Breast epithelium (tissue), 3 donors: ENCODE measurements around the gene SLC25A17.

ENCODE experiments used
- POLR2A ChIP-seq: fragments of 450-650 bp; IDR thresholded peaks from one replicate; pipeline ENCODE4 v1.6.1; 2016; ENCODE audit warnings: antibody characterized with exemption, mild to moderate bottlenecking, moderate library complexity
- POLR2AphosphoS5 ChIP-seq, 3 donors: sonication (generic); formaldehyde crosslinking; IDR thresholded peaks; one replicate each; pipeline ENCODE4 v1.6.1; 2017; ENCODE audit warnings: antibody characterized with exemption in 3 of 3
- TF ChIP-seq, protein P1 (sequence below), 3 donors: fragments of 450-650 bp; IDR thresholded peaks; one replicate each; pipeline ENCODE4 v1.5.1; 2016 to 2017; ENCODE audit warnings: antibody characterized with exemption in 3 of 3, mild to moderate bottlenecking in 3 of 3, moderate library complexity in 3 of 3

DNA sequence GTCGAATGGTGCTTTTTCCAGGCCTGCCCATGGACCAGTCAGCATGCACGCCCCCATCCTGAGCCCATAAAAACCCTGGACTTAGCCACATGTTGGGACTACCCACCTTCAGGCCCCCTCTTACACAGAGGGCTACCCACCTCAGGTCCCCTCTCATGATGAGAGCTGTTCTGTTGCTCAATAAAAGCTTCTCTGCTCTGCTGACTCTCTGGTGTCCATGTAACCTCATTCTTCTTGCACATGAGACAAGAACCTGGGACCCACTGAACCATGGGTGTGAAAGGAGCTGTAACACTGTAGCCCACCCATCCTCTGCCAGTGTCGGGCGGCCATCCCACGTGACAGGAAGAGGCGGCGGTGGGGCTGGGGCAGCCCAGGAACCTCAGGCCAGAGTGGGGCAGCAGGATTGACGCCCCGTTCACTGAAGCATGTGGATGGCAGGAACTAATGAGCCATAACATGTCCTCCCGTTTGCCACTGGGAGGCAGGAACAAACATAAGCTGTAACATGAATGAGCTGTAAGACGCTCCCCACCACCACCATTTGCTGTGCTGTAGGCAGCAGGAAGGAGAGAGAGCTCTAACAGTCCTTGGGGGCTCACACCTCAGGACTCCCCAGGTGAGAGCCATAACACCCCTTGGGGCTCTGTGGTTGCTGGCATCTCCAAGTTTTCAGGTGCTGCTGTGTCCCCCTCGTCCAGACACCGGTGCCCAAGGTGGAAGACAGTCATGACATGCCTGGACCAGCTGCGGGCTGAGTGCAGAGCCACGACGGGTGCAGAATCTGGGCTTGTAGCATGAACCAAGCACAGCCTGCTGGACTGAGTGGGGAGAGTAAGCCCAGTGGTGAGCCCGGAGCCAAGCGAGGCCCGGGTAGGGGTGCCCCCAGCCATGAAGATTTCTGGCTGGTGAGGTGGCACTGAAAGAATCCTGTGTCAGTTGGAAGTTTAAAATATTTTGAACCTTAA lies 70.5 kb downstream of the SLC25A17 start:
- TF ChIP-seq, protein P1, sequence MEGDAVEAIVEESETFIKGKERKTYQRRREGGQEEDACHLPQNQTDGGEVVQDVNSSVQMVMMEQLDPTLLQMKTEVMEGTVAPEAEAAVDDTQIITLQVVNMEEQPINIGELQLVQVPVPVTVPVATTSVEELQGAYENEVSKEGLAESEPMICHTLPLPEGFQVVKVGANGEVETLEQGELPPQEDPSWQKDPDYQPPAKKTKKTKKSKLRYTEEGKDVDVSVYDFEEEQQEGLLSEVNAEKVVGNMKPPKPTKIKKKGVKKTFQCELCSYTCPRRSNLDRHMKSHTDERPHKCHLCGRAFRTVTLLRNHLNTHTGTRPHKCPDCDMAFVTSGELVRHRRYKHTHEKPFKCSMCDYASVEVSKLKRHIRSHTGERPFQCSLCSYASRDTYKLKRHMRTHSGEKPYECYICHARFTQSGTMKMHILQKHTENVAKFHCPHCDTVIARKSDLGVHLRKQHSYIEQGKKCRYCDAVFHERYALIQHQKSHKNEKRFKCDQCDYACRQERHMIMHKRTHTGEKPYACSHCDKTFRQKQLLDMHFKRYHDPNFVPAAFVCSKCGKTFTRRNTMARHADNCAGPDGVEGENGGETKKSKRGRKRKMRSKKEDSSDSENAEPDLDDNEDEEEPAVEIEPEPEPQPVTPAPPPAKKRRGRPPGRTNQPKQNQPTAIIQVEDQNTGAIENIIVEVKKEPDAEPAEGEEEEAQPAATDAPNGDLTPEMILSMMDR (IDR thresholded peaks at IDR 0.05) = no peak
- TF ChIP-seq POLR2A (no peak), POLR2AphosphoS5 (IDR thresholded peaks at IDR 0.05) (no peak)
